Stimulated activated CD4-positive, alpha-beta T cell treated with anti-CD3 and anti-CD28 coated beads, Interleukin-1b, Interleukin-23, amount 100 ng/mL, for 1 hour (primary cell): Measurements from ENCODE around the gene RHBDL1.
A peak's percentile ranks its signal among the peaks of the same experiment; 100 is the strongest.

Experiments used
- DNase-seq, 2 donors: peaks; one replicate each; pipeline ENCODE4 v3.0.0-alpha.2; 2020; ENCODE audit warnings: low read depth in 2 of 2

The RHBDL1 gene

DNA sequence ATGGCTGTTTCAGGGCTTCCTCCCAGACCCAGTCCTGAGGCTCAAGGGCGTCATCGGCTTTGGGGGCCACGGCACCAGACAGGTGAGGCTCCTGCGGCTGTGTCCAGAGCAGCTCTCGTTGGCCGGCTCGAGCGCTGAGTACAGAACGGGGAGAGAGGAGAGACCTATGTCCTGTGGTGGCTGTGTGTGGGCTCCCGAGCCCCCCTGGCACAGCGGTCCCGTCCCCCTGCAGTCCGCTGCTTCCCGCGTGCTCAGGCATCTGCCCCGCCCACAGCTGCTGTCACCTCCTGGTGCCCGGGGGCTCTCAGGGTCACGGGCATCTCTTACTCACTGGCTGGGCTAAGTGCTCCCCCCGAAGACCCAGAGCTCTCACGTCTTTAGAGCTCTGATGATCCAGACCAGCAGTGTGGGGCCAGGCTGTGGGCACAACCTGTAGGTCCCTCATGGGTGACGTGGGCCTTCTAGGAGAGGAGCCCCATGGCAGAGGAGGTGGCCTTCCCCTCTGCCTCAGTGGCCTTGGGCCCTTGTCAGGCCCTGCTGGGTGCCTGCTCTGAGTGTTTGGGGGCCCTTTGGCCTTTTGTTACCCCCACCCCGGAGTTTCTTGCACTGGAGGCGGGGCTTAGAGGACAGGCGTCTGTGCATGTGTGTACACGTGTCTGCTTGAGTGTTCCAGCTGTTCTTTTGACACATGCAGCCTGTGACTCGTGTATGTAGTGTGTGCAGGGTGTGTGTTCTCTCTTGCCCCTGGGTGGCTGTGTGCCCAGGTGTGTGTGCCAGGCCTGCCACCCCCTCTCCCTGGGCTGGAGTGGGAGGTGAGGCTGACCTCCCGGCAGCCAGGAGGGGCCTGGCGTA lies 22.8 kb upstream of the RHBDL1 start:
- DNase-seq: no peak

DNA sequence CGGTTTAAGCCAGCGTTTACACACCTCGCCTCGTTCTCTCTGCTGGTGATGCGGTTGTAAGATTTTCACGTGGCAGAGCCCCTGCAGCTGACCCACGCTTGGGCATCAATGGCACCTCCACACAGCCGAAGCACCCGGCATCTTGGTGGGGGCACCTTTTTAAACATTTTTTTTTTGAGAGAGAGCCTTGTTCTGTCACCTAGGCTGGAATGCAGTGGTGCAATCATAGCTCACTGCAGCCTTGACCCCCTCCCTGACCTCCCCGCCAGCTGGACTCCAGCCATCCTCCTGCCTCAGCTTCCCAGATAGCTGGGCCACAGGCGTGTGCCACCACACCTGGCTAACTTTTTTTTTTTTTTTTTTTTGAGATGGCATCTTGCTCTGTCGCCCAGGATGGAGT lies 21.4 kb upstream of the RHBDL1 start:
- DNase-seq: no peak

DNA sequence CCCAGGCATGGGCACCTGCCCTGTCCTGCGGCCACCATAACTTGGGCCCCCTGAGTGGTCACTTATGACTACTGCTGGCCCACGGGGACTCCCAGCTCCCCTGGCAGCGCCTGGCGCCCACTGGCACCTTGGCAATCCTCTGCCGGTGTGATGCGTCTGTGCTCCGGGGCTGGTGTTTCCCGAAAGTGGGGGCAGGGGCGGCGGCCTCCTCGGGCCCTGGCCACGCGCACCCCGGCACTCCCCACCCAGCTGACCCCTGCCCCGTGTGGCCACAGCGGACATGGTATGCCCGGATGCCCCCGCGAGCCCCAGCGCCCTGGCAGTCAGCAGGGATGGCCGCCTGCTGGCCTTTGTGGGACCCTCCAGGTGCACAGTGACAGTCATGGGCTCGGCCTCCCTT lies 18.0 kb upstream of the RHBDL1 start:
- DNase-seq: no peak

DNA sequence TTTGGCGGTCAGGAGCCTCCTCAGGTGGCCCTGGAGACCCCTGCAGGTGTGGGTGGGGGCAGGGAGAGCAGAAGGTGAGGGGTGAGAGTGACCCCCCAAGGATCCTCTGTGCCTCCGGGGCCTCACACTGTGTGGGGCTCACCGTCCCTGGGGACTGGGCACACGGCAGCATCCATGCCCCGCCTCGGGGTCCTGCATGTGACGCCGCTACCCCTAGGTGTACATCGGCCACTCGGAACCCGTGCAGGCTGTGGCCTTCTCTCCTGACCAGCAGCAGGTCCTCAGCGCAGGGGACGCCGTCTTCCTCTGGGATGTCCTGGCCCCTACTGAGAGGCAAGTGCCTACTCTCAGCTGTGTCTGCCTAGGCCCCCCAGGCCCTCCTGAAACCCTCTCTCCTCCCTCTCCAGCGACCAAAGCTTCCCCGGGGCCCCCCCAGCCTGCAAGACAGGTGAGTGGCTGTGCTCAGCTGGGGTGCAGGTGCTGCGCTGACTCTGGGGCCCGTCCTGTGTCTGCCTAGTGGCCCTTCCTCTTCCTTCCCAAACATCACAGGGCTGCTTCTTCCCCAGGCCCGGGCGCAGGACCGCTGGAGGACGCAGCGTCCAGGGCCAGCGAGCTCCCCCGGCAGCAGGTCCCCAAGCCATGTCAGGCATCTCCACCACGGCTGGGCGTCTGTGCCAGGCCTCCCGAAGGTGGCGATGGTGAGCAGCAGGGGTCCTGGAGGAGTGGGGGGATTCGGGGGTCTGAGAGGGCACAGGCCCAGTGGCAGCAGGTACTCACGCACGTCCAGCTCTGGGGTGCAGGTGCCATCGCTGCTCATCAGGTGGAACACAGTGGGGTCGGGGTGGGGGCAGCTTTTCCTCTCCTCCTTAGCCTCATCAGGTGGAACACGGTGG lies 16.5 kb upstream of the RHBDL1 start:
- DNase-seq: no peak

DNA sequence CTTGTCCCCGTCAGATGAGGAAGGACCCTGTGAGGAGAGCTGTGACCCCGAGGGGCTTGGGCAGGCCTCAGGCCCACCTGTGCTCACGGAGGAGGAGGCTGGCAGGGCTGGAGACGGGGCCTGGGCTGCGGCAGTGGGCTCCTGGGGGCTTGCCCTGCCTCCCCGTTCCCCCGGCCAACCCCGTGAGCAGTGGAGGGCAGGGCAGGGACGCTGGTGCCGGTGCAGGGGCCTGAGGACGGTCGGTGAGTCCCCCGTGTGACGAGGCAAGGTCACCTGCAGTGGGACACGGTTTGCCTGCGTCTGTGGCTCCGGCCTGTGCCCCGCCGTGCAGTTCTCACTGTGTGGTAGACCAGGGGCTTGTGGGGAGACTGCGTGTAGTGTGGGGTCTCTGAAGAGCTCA lies 15.9 kb upstream of the RHBDL1 start:
- DNase-seq: no peak

DNA sequence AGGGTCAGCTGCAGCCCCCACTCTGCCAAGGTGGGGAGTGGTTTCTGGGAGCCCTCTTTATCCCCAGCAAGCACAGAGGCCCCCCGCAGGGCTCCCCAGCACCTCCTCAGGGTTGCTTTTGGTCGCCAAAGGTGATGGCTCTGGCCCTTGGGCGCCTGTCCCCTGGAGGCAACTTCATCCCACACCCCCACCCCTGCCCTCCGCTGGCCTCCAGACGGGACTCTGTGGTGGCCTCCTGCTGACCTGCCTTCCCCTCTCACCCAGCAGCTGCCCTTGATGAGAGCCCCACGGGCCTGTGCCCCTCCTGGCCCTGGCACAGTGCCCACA lies 15.4 kb upstream of the RHBDL1 start:
- DNase-seq: no peak

DNA sequence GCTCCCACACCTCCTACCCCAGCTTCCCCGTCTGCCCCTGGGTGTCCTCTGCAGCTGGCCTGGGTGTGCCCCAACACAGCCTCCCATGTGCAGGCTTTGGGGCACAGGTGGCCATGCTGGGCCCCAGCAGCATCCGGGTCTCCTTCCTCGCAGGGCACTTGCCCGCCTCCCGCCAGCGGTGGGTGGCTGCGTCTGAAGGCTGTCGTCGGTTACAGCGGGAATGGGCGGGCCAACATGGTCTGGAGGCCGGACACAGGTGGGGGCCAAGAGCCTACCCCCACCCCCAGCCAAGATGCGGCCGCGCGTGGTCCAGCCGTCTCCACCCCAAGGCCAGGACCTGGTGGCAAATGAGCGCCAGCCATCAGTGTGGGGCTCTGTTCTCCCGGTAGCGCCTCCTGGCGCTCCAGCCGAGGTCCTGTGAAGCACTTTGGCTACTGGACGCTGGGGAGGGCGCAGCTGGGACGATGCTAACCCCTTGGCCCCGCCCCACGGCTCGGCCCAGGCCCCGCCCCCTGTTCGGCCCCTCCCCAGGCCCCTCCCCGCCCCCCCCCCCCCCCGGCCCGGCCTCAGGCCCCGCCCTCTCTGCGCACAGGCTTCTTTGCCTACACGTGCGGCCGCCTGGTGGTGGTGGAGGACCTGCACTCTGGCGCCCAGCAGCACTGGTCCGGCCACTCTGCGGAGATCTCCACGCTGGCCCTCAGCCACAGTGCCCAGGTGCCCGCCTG lies 14.8 kb upstream of the RHBDL1 start:
- peak; percentile 36 to 50 for DNase-seq

DNA sequence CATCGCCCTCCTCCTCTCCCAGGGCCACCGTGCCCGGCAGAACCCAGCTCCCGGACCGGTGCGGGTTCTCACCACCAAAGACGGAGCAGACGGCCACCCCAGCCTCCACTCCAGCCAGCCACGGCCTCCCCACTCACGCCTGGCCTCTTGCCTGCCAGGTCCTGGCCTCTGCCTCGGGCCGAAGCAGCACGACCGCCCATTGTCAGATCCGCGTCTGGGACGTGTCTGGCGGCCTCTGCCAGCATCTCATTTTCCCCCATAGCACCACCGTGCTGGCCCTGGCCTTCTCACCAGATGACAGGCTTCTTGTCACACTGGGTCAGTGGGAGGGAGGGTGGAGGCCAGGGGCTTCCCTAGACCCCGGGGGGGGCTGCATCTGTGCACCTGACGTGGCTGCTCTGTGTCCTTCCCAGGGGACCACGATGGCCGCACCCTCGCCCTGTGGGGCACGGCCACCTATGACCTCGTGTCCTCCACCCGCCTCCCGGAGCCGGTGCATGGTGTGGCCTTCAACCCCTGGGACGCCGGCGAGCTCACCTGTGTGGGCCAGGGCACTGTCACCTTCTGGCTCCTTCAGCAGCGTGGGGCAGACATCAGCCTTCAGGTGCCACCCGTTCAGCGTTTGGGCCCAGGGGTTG lies 14.2 kb upstream of the RHBDL1 start:
- DNase-seq: no peak

DNA sequence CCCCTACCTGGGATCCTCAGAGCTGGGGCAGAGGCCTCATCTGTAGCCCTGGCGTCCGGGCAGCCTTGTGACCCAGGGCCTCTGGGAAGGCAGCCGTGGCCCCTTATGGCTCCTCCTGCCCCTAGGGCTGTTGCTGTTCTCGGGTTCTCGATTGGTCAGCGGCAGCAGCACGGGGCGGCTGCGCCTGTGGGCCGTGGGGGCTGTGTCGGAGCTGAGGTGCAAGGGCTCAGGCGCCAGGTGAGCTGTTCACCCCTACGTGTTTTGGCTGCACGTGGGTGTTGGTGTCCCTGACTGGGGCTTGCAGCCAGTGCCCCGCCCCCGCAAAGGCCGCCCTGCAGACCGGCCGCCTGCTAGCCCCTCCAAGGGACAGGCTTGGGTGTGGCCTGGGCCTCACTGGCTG lies 13.4 kb upstream of the RHBDL1 start:
- no peak for DNase-seq

DNA sequence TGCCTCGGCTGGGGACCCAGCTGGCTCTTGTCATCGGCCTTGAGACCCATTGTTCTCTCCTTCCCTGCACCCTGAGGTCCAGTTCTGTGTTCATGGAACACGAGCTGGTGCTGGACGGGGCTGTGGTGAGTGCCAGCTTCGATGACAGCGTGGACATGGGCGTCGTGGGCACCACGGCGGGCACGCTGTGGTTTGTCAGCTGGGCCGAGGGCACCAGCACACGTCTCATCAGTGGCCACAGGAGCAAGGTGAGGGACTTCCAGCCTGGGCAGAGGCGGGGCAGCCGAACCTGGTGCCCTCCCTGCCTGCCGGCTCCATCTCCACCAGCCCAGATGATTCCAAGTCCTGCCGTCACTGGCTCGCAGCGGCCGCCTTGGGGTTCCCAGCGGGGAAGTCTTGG lies 12.9 kb upstream of the RHBDL1 start:
- no peak for DNase-seq

DNA sequence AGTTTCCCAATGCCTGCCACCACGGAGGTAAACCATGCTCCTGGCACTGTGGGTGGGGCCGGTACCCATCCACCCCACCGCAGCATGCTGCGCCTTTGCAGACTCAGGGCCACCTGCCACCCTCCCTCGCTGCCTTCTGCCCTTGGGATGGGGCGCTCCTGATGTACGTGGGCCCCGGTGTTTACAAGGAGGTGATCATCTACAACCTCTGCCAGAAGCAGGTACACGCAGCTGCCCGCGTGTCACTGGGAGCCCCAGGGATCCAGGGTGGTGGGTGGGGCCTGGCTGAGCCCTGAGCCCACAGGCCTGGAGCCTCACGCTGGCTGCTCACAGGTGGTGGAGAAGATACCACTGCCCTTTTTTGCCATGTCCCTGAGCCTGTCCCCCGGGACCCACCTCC lies 8.9 kb upstream of the RHBDL1 start:
- DNase-seq: no peak

DNA sequence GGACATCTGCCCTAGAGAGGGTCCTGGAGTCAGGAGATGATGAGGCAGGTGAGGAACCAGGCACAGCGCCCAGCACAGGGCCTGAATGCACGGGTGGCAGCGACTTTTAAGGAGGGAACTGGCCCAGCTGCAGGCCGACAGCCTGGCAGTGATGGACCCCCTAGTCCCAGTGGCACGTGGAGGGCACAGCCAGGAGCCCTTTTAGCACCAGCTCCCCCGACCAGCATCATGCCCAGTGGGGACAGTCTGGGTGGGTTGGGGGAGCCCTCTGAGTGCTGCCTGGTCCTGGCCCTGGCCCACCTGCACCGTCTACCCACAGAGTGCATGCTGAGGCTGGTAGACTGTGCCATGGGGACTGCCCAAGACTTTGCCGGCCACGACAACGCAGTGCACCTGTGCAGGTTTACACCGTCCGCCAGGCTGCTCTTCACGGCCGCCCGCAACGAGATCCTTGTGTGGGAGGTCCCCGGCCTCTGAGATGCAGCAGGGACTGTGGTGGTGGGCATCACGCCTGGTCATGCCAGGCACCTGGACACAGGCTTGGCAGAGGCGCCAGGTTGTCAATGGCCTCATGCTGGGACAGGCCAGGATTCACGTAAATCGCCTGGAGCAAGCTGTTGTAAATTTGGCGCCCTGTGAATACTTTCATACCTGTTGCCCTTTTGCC lies 8.2 kb upstream of the RHBDL1 start:
- DNase-seq: no peak

DNA sequence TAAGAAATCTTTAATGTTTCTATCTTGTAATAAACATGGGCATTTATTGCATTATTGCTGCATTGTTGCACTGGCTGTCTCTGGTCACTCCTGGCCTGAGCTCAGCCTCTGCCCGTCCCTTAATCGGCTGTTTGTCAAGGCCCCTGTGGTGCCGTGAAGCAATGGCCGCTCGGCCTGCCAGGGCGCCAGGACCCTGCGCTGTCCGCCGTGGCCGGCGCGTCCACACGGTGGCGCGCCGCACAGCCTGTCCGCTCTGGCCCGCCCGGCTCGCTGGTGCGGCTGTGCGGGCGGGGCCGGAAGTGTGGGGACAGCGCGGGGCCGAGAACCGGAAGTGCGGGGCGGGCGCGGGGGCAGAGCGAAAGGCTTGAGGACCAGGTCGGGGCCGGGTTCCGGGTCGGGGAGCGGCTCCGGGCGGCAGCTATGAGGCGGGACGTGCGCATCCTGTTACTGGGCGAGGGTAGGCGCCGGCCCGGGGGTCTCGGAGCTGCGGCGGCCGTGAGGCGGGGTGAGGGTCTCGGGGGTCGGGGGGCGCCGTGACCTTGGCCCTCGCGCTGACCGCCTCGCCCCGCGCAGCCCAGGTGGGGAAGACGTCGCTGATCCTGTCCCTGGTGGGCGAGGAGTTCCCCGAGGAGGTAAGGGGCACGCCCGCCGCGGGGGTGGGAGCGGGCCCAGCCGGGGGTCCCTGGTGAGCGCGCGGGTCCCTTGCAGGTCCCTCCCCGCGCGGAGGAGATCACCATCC lies 7.5 kb upstream of the RHBDL1 start, which contains the start of gene RHOT2:
Gene RHOT2 (plus strand): TSS at position 353 of the 739 bp plus-strand sequence. CDS start 68 bp downstream, at position 421.
- DNase-seq: peak; percentile 80 to 88

DNA sequence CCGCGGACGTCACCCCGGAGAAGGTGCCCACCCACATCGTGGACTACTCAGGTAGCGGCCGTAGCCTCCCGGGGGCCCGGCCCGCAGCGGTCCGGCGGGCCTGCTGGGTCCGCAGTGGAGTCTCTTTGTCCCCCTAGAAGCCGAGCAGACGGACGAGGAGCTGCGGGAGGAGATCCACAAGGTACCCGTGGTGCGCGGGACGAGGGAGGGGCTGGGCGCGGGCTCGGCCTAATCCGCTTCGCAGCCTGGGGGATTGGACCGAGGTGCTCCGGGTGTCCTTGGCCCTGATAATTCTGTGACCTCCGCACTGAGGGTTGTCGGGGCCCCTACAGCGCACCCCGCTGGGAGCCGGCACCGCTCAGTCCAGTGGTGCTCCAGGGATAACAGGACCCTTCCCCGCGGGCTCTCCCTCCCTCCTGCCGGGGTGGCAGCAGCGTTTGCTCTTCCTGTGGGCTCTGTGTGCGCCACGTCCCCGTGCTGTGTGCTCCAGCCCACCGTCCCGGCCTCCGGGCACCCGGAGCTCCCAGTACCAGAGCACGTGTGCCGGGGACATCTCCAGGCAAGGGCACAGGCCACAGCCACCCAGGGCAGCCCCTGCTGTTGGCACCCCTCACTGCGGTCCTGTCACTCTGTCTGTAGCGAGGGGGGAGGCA lies 6.8 kb upstream of the RHBDL1 start:
- DNase-seq: no peak

DNA sequence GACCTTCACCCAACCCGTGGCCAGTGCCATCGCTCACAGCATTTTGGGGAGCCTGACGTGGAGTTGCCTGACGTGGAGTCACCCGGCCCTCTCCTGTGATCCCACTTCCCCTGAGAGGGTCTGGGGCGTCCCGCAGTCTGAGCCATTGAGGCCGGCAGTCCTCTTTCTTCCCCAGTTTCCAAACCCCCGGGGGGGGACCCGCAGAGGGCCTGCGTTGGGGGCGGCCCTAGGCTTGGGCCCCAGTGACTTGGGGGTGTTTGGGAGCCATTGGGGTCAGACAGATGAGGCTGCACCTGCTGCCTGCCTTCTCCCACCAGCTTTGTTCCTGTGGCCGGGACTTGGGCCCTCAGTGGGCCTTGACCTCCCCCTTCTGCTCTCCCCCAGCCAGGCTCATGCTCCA lies 5.8 kb upstream of the RHBDL1 start:
- no peak for DNase-seq

DNA sequence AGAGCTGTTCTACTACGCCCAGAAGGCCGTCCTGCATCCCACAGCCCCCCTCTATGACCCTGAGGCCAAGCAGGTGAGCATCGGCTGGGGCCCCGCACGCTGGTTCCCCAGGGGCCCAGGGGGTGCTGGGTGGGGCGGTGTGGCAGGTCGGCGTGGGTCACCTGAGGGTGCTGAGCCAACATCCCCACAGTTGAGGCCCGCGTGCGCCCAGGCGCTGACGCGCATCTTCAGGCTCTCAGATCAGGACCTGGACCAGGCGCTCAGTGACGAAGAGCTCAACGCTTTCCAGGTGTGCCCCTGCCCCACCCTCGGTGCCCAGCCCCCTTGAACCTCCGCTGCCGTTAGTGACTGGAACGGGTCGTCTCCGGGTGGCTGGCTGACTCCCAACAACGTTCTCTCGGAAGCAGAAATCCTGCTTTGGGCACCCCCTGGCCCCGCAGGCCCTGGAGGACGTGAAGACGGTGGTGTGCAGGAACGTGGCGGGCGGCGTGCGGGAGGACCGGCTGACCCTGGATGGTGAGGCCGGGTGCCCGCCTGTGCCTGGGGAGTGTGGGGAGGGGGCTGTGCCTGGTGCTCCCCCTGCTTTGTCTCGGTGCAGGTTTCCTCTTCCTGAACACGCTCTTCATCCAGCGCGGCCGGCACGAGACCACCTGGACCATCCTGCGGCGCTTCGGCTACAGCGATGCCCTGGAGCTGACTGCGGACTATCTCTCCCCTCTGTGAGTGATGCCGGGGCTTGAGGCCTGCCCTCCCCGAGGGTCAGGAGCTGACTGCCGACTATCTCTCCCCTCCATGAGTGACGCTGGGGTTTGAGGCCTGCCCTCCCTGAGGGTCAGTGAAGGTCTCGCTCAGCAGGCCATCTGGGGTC lies 4.8 kb upstream of the RHBDL1 start:
- no peak for DNase-seq

DNA sequence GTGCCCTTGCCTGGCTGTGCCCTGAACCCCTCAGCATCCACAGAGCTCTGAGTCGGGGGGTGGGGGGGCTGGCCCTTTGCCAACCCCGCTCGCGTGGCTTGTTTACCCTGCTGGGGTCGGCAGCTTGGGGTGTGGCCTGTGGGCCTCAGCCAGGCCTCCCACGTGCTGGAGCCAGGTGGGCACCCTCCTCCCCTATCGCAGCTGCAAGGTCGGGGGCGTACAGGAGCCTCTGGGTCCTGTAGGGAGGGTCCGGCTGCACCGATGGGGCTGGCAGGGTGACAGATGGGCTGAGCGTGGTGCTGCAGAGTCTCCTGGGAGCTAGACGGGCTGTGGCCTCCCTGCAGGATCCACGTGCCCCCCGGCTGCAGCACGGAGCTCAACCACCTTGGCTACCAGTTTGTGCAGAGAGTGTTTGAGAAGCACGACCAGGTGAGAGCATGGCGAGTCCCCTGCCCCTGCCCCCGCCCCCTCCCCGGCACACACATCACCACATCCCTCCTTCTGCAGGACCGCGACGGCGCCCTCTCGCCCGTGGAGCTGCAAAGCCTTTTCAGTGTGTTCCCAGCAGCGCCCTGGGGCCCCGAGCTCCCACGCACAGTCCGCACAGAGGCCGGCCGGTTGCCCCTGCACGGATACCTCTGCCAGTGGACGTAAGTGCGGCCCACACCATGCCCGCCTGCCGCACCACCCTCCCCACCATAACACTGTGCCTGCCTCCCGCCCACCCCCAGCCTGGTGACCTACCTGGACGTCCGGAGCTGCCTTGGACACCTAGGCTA lies 3.9 kb upstream of the RHBDL1 start:
- no peak for DNase-seq

DNA sequence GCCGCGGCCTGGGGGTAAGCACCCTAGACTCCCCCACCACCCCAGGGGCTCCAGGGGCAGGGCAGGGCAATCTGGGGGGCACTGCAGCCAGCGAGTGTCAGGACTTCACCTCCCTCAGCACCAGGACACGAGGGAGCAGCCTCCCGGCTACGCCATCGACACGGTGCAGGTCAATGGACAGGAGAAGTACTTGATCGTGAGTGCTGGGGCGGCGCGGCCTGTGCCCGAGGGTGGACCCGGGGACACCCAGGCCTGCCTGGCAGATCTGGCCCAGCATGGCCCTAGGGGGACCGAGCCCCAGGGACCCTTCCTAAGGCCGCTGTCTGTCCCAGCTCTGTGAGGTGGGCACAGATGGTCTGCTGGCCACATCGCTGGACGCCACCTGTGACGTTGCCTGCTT lies 3.1 kb upstream of the RHBDL1 start:
- DNase-seq: no peak
